ENCODE results near the gene MRM1. TPM values are rescaled to one million over a fixed set of nuclear protein-coding genes. Genes with fewer than 3 reads are reported as not detected.
A peak's percentile ranks its signal among the peaks of the same experiment; 100 is the strongest.

MRM1 gene
- polyA plus RNA-seq, 3 donors = 0.82 to 2.3 (median 1.5) TPM

DNA sequence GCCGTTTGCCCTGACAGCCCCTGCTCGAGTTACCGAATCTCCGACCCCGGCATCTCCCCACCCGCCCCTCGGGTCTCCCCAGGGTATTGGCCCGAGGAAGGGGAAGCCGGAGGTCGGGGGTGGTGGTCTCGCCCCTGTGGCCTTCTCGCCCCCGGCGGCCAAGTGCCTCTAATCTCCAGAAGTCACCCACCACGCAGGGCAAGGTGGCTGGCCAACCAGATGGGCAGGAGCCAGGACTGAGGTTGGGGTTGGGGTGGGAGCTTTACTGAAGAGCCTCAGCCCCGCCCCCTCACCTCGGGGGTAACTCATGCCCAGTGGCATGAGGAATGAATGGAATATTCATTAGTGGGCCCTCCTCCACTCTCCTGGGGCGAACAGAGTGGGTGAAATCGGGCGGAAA lies 9.1 kb upstream of the MRM1 start:
- Histone ChIP-seq H3K27me3 (ENCODE audit: control insufficient read depth in 2 of 2, insufficient read depth in 2 of 2, low read length in 2 of 2) (peaks cover 6 to 15% of the 10 kb centered on the region in 2 donors), H3K4me3 (replicated peaks in 1 of 3; ENCODE audit: low read depth in 2 of 3, low read length in 3 of 3) (peak overlapping the region; percentile 40 to 84 (median 51)), H4K20me1 (ENCODE audit: insufficient read depth, low read length) (peaks cover 35% of the 10 kb centered on the region), H3K9ac (ENCODE audit: insufficient read depth, low read length, poor library complexity, severe bottlenecking) (peak overlapping the region; percentile 75), H3K4me1 (ENCODE audit: control insufficient read depth in 1 of 2, insufficient read depth in 2 of 2, low read length in 2 of 2) (peaks cover 11 to 18% of the 10 kb centered on the region in 2 donors), H3K4me2 (replicated peaks; ENCODE audit: extremely low read depth, low read length, poor library complexity, severe bottlenecking) (peak overlapping the region; percentile 91), H3K9me3 (replicated peaks in 1 of 2; ENCODE audit: control insufficient read depth in 1 of 2, insufficient read depth in 1 of 2, low read length in 2 of 2) (no peaks in the 10 kb centered on the region), H2AFZ (ENCODE audit: insufficient read depth, low read depth, low read length, poor library complexity, severe bottlenecking) (peak overlapping the region; percentile 86), H3K79me2 (ENCODE audit: insufficient read depth, low read length) (no peaks in the 10 kb centered on the region), H3K36me3 (replicated peaks in 1 of 2; ENCODE audit: control insufficient read depth in 1 of 2, insufficient read depth in 2 of 2, low read length in 2 of 2) (peaks cover 20 to 28% of the 10 kb centered on the region in 2 donors), H3K27ac (ENCODE audit: low read depth in 1 of 2, low read length in 2 of 2) (no peak overlapping the region)
- Mint-ChIP-seq H3K9me3 (peaks cover 0 to 4% (median 0%) of the 10 kb centered on the region in 7 donors), H3K27ac (no peak overlapping the region), H3K4me1 (peaks cover 23% of the 10 kb centered on the region), H3K27me3 (ENCODE audit: low read depth in 3 of 3) (peaks cover 11 to 16% (median 13%) of the 10 kb centered on the region in 3 donors), H3K4me3 (peak overlapping the region; percentile 75 to 80), H3K36me3 (peaks cover 22 to 31% of the 10 kb centered on the region in 2 donors)
- no peak for DNase-seq
- 7% methylated on average over 6 of the region's 20 CpGs for WGBS (ENCODE audit: insufficient coverage)
- TF ChIP-seq, protein P1, sequence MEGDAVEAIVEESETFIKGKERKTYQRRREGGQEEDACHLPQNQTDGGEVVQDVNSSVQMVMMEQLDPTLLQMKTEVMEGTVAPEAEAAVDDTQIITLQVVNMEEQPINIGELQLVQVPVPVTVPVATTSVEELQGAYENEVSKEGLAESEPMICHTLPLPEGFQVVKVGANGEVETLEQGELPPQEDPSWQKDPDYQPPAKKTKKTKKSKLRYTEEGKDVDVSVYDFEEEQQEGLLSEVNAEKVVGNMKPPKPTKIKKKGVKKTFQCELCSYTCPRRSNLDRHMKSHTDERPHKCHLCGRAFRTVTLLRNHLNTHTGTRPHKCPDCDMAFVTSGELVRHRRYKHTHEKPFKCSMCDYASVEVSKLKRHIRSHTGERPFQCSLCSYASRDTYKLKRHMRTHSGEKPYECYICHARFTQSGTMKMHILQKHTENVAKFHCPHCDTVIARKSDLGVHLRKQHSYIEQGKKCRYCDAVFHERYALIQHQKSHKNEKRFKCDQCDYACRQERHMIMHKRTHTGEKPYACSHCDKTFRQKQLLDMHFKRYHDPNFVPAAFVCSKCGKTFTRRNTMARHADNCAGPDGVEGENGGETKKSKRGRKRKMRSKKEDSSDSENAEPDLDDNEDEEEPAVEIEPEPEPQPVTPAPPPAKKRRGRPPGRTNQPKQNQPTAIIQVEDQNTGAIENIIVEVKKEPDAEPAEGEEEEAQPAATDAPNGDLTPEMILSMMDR (IDR thresholded peaks at IDR 0.05) = no peak
- intact Hi-C loops (cut with micrococcal nuclease) = loop anchor here (5.0 kb wide), 2 partner anchors 45 to 50 kb away; partner anchors contain the start of gene GGNBP2 (in 1 of the 2)

DNA sequence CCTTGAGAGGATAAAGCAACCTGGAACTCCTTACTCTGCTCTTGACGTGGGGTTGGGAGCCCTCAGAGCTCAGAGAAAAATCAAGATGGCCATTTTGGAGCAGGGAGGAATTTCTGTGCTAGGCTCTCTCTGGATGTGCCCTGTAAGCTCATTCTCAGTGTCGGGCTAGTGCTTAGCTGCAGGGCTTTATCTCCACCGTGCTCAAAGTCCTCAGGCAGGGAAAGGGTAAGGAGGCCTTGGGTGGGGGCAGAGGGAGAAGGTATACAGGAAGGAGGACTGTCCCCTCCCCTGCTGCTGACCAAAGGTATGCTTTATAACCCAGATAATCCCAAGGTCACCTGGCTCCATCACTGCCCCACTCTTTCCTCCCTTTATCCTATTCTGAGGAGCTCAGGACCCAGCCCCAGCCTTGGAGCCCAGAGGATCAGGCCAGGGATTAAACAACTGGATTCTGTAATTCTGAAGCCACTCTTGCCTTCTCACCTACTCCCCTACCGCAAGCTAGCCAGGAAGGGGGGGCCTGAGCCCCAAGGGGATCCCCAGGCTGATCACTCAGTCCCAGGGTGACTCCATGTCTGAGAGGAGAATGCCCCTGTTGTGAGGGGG lies 8.6 kb upstream of the MRM1 start:
- H3K4me3 ChIP-seq (replicated peaks in 1 of 3; ENCODE audit: low read depth in 2 of 3, low read length in 3 of 3) = peak overlapping the region in 1 of 3 experiments; percentile 84
- peaks cover 11 to 16% (median 13%) of the 10 kb centered on the region in 3 donors for H3K27me3 Mint-ChIP-seq (ENCODE audit: low read depth in 3 of 3)
- H3K27ac Mint-ChIP-seq = peak overlapping the region in 1 of 7 donors; percentile 36
- peak overlapping the region; percentile 91 for H3K4me2 ChIP-seq (replicated peaks; ENCODE audit: extremely low read depth, low read length, poor library complexity, severe bottlenecking)
- peak overlapping the region; percentile 86 for H2AFZ ChIP-seq (ENCODE audit: insufficient read depth, low read depth, low read length, poor library complexity, severe bottlenecking)
- H3K27ac ChIP-seq (ENCODE audit: low read depth in 1 of 2, low read length in 2 of 2) = no peak overlapping the region
- H3K36me3 ChIP-seq (replicated peaks in 1 of 2; ENCODE audit: control insufficient read depth in 1 of 2, insufficient read depth in 2 of 2, low read length in 2 of 2) = peaks cover 15 to 23% of the 10 kb centered on the region in 2 donors
- no peaks in the 10 kb centered on the region for H3K9me3 ChIP-seq (replicated peaks in 1 of 2; ENCODE audit: control insufficient read depth in 1 of 2, insufficient read depth in 1 of 2, low read length in 2 of 2)
- TF ChIP-seq, protein P1 (IDR thresholded peaks at IDR 0.05) = no peak
- H3K4me3 Mint-ChIP-seq = peak overlapping the region; percentile 75 to 80
- WGBS (ENCODE audit: insufficient coverage) = 38% methylated on average over 2 of the region's 4 CpGs
- H3K4me1 ChIP-seq (ENCODE audit: control insufficient read depth in 1 of 2, insufficient read depth in 2 of 2, low read length in 2 of 2) = peaks cover 11 to 18% of the 10 kb centered on the region in 2 donors
- peaks cover 32% of the 10 kb centered on the region for H4K20me1 ChIP-seq (ENCODE audit: insufficient read depth, low read length)
- intact Hi-C loops (cut with micrococcal nuclease) = loop anchor here (5.0 kb wide), 2 partner anchors 46 to 51 kb away; partner anchors contain the start of gene GGNBP2 (in 1 of the 2)
- no peaks in the 10 kb centered on the region for H3K79me2 ChIP-seq (ENCODE audit: insufficient read depth, low read length)
- peaks cover 18 to 26% of the 10 kb centered on the region in 2 donors for H3K36me3 Mint-ChIP-seq
- peaks cover 23% of the 10 kb centered on the region for H3K4me1 Mint-ChIP-seq
- peaks cover 0 to 4% (median 0%) of the 10 kb centered on the region in 7 donors for H3K9me3 Mint-ChIP-seq
- peaks cover 6 to 15% of the 10 kb centered on the region in 2 donors for H3K27me3 ChIP-seq (ENCODE audit: control insufficient read depth in 2 of 2, insufficient read depth in 2 of 2, low read length in 2 of 2)
- DNase-seq = no peak
- H3K9ac ChIP-seq (ENCODE audit: insufficient read depth, low read length, poor library complexity, severe bottlenecking) = peak overlapping the region; percentile 75

Data from CD14-positive monocyte (primary cell).